NK-92 treated with Interleukin-12 subunit alpha and Interleukin-12 subunit beta, amount 100 ng/mL, for 24 hours (cell line): ENCODE results near the gene VCL.

Experiments used
- DNase-seq: peaks from one replicate; lab custom pipeline; 2025; lab: John Stamatoyannopoulos, UW

VCL gene

DNA sequence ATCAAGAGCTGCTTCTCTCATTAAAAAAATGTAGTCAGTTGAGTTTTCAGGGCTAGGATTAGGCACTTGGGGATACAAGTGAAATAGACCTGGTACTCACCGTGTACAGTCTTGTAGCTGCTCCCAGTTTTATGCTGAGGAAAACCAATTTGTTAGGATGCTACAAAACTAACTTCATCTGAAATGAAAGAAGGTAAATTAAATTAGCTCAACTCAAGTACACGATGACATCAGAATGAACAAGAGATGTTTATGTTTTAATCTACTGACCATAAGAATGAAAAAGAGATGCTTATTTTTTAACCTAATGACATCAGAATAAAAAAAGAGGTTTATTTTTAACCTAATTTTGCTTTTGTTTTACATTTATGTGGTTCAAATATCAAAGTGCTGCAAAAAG lies 79.0 kb downstream of the VCL start:
- DNase-seq = no peak

DNA sequence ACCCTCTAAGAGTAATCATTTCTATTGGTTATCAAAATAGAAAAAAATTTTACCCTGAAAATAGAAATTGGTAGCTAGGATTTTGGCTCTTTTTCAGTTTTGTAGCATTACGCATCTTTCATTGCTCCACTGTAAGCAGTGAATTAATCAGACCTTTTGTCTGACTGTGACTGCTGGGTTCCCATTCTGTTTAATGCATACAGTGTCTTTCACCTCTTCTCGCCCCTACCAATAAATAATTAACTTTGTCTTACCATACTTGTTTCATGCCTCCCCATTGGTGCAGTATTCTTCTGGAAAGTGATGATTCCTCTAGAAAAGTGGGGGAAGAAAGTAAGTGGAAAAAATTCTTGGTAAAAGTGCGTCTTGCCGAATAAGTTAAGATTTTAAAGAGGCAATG lies 79.5 kb downstream of the VCL start:
- no peak for DNase-seq

DNA sequence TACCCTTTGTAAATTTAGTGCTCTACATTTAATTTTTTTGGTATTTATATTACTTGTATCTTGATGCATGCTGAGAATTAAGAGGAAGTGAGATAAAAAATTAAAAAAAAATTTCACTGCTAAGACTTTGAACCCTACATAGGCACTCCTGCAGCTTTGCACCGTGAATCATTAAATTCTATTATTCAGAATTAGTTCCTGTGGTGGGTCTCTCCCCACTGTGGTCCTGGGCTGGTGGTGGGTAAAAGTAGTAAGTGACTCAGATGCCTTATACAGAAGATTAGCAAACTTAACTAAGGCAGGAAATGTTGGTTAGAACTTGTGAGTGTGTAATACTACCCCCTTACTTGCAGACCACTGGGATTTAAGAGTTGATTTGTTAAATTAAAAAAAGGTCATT lies 80.1 kb downstream of the VCL start:
- DNase-seq = peak; percentile 59

DNA sequence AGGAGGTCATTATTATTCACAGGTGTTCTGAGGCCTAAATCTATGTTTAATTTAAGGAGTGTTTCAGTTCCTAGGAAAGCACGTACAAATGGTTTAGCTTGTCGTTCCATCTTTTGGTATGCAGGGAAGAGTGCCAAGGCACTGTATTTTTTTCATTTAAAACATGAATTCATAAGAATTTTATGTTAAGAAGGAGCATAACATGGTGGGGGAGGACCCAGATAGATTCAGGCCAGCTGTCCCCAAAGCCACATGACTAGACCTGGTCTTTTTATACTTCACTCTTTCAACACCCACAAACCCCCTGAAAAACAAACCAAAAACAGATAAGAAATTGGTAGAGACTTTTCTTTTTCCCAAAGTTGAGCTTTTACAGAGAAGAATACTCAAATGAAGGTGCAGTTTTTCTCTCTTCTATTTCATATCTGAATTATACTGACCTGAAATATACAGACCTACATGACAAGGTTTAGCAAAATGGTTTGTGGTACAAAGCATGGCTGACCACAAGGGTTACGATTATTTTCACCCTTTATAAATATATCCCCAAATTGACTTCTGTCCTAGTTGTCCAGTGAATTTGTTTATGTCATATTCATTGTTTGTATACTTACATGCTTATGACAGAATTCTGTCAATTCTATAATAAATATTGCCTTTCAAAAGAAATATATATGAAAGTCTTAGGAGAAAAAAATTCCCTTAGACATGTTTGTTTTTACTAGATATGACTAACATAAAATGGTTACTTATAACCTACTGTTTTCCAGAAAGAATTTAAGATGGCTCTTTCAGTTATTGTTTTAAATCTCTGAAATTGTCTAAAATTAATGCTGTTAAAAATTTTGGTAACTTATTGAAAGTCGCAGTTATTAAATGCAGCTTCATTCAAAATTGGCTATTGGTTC lies 81.4 kb downstream of the VCL start:
- no peak for DNase-seq

DNA sequence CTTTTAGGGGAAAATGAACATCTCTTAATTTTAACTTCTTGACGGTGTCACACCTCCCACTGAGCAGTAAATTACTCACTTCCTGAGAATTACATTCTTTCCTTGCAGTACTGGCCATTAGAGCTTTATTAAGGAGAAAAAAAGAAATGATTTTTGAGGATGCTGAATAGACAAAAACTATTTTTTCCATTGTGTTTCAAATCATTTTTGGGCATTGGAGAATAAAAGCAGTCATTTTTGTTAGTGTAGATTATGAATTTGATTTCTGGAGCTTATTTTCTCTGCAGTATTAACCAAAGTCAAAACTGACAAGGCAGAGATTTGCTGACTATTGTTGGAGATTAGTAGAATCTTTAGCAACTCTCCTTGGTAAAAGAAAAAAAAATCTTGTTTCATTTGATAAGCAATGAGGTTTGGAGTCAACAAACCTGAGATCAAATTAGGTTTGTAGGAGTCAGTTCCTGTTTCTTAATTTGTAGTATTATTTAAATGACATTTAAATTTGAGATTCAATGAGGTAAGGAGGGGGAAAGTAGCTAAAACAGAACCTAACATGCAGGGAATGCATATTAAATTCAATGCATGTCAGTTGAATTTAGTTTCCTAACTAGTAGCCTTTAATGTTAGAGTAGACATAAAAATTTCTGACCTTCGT lies 82.1 kb downstream of the VCL start:
- no peak for DNase-seq

DNA sequence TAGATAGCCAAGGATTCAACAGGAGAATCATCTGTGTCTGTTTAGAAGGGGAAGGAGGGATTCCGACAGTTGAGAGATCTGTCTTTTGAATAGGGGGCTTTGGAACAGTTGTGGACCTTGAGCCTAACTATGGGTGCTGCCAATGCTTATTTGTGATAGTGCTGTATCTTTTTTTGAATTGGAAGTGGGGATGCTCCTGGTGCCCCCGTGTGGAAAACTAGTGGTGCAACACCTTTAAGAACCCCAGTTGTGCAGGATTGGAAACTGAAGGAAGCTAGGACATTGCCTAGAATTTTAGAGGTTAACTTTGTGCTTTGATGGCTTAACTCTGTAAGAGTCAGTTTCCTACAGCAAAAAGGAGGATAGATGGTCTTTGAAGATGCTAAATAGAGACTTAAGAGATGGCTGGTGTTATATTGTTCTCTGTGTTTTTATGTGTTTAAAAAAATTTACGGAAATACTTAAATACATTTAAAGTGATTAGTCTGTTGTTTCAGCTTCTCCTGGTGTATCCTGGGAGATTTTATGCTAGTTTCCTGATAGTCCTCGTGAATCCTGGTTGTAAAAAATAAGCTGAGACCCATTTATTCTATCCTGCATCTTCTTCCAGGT lies 83.4 kb downstream of the VCL start:
- DNase-seq = peak; percentile 23

DNA sequence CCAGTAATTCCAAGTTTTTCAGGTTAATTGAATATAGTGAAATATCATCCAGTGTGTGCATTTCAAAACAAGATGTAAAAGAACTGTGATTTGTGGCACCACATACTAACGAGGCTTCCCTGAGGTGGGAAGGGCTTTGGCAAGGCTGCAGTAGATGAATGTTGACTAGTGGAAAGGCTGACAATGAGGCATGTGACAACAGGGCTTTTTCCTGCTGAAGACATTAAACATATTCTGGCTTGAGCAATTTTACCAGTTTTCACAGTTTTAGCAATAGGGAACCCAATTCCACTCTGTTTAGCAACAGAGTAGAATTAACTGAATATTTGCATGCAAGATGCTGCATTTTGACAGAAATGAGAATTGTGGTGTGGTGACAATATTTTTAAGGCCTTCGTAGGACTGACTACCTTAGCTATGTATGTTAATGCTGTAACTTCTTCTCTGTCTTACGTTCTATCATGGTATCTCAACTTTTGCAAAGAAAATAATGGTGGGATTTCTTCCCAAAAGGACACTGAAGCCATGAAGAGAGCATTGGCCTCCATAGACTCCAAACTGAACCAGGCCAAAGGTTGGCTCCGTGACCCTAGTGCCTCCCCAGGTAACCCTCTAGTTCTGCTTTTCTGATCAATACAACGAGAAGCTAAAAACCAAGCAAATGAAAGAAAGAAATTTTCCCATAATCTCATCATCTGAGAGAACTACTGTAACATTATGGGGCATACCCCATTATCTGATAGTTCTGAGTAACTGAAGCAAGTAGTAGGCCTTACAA lies 84.2 kb downstream of the VCL start:
- no peak for DNase-seq

DNA sequence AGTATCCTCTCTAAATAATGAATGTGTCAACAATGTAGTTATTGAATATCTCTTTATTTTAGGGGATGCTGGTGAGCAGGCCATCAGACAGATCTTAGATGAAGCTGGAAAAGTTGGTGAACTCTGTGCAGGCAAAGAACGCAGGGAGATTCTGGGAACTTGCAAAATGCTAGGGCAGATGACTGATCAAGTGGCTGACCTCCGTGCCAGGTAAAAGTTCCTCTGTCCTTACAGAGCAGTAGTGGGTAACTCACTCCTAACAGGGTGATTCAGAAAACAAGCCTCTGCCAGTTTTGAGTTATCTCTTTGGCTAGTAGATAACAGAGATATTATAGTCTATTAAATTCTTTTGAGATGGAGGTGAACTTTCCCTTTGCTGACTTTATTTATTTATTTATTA lies 85.4 kb downstream of the VCL start:
- no peak for DNase-seq

DNA sequence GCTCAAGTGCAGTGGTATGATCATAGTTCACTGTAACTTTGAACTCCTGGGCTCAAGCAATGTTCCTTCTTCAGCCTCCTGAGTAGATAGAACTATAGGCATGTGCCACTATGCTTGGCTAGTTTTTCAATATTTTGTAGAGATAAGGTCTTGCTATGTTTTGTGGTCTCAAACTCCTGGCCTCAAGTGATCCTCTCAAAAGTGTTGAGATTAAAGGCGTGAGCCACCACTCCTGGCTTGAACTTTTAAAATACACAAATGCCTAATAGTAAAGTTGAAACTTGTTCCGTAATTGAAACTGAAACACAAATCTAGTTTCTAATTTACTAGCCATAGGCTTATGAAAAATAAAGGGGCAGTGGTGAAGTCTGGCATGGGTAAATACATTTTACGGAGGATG lies 87.0 kb downstream of the VCL start:
- no peak for DNase-seq

DNA sequence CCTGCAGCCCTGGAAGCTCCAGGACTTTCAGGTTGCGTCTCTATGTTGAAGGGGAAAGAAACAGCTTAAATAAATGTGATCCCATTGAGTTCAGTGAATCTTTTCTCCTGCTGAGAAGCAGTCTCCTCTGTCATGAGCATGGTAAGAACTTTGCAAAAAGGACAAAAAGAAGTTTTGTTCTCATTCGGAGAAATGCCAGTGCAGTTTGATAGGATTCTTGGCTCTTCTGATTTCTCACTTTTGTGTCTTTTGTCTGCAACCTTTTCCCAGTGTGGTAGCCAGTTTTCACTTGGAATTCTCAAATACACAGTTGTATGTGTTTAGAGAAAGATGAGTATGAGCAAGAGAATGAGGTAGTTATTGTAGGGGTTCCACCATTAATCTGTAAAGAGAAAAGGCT lies 88.4 kb downstream of the VCL start:
- DNase-seq = no peak

DNA sequence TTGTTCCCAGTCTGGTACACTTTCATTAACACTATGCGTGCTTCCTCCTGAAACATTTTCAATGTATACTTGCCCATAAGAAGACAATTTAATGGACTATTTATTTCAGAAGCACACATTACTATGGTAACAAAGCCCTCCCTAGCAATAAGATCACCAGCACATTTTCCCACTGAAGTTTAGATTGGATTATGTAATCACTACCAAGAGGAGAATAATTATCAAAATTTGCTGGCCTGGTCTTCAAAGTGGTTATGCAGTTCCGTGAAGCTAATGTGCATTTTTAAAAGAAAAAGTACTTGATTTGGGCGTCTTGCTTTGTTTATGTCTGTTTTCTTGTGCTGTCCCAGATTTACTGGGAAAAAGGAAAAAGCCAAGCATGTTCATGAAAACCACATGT lies 90.8 kb downstream of the VCL start:
- no peak for DNase-seq

DNA sequence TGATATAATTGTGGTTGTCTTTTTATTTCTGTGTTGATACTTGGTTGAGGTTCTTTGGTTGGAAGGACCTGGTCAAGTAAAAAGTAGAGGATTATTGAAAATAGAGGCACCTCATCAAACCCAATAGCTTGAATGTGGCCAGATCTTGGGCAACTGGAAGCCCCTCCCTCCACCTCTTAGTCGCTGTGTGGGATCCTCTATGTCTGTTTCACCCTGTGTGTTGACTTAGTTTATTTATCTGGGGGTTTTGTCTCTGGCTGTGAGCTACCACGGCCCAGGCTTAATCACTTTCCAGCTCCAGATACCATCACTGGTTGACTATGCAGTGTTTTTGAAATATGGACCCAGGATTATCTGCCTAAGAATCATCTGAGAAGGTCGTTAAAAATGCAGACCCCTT lies 94.5 kb downstream of the VCL start:
- no peak for DNase-seq

DNA sequence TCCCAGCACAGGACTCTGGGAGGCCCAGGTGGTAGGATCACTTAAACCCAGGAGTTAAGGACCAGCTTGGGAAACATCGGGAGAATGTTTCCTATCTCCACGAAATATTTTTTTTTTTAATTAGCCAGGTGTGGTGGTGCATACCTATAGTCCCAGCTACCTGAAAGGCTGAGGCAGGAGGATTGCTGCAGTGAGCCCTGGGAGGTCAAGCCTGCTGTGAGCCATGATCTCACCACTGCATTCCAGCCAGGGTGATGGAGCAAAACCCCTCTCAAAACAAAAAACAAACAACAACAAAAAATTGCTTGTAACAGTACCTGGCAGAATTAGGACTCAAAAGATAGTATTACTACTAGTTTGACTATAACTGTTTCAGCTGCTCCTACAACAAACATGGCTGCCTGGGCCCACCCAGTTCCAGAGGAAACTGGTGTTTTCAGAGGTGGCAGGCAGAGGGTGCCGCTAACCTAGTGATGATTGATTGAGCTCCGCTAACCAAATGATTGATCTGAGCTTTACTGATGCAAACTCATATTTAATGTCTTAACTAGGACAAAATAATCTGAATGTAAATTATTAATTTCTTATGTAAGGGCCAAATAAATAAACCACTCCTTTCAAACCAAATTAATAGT lies 95.7 kb downstream of the VCL start:
- no peak for DNase-seq

DNA sequence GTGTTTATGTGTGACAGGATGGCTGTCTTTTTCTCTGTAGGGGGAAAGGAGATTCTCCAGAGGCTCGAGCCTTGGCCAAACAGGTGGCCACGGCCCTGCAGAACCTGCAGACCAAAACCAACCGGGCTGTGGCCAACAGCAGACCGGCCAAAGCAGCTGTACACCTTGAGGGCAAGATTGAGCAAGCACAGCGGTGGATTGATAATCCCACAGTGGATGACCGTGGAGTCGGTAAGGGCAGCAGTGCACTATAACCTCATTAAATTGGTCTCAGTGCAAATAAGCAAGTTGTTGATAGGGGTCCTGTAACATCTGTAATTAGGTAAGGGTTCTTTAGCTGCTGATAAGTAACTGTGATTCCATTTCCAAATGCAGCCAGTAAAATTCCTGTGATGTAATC lies 96.3 kb downstream of the VCL start:
- no peak for DNase-seq

DNA sequence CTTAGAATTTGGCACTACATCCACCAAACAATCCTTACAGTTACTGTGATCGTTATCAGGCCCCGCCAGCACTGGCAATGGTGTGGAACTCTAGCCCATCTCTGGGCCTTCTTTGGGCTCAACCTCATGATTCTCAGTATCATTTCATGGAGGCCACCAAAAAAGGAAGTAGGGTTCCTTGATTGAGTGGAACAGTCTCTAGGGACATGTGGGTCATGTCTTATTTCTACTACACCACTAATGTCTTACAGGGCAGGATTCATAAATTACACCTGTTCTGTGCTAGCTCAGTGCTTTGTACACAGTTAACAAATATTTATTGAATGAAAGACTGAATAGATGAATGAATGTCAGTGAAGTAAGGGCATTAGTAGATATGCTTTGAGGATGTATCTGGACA lies 98.9 kb downstream of the VCL start:
- DNase-seq = no peak

DNA sequence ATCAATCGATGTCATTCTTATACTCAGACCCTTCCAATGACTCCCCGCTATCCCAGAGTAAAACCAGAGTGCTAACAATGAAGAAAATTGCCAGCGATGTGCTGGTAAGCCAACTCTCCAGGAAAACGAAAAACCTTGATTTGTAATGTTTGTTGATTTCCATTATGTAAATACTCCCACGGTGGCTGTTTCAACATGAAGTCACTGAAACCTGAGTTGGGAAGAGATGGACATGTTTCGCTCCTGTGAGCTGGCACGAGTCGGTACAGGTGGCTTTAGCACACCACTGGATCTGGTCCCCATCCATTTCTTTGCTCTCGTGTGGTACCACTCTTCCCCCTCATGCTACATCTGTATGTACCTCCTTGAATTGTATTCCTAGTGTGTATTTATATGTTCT lies 99.9 kb downstream of the VCL start:
- no peak for DNase-seq

DNA sequence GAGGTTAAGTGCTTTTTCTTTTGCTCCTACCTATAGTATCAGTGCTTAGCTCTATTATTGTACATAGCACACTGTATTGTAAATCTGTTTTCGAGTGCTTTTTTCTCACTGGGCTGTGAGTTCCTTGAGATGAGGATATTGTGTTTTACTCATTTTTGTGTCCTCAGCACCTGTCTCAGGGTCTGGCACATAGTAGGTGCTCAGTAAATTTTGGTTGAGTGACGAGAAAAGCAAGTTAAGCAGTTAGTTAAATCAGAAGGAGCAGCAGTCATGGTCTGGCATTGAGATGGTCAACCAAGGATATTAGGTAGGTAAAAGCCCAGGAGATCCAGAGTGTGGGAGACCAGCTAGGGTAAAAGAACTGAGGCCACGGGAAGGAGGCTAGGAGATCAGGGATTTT lies 101.5 kb downstream of the VCL start:
- DNase-seq = no peak

DNA sequence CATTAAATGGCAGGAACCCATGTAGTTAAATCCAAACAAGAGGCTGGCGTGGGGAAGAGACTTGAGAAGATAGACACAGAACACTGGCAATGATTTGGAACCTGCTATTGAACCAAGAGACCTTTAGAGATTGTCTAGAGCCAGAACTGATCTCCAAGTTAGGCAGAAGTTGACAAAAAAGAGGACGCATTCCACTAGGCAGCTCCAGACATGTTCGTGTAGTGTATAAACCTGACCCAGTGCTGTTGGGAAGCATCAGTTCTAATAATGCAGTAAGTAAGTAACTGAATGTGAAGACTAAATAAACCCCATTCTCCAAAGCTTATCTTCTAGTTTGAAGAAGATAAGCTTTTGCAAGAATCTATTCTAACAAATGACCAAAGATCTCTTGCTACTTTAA lies 101.9 kb downstream of the VCL start:
- no peak for DNase-seq

DNA sequence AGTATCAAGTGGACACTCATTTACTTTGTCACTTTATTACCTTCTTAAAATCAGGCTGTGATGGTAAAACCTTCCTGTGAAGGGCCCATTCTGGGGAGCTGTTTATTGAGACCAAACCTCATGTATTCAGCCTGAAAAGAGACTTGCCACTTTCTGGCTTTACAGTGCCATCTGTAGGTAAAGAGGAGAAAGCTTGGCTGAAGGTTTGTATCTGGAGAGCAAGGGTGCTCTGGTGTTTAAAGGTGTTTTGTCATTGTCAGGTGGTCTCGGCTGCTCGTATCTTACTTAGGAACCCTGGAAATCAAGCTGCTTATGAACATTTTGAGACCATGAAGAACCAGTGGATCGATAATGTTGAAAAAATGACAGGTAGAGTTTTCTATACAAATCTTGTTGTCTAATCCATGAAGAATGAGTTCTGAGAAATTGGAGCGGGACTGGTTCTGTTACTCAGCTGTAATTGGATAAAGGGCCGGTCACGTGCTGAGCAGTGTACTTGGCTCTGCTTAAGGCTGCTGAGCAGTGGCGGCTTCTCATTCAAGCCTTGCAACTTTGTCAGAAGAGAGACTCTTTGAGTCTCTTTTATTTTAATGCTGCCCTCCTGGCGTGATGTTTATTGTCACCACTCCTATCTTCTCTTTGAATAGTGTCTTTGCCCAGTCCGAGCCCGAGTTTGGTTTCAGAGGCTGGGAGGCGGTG lies 105.8 kb downstream of the VCL start:
- no peak for DNase-seq

DNA sequence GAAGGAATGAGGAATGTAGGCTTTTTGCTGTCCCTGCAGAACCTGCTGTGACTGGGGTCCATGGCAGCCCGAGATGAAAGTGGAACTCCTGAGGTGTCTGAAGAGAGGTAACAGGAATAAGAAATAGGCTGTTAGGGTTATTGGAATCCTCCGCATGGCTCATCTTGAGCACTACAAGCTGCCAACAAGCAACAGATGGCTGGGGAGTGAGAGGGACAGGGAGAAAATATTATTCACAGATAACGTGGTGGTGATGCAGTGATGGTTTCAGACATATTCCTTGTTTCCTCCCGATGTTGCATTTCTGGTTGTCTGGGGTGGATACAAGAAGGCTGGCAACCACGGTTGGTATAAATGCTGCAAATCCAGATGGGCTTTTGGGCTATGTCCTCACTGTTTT lies 106.6 kb downstream of the VCL start:
- DNase-seq = no peak

DNA sequence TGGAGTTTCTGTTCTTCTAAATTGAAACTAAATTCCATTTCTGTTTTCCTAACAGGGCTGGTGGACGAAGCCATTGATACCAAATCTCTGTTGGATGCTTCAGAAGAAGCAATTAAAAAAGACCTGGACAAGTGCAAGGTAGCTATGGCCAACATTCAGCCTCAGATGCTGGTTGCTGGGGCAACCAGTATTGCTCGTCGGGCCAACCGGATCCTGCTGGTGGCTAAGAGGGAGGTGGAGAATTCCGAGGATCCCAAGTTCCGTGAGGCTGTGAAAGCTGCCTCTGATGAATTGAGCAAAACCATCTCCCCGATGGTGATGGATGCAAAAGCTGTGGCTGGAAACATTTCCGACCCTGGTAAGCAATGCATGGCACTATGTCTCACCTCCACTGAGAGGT lies 107.1 kb downstream of the VCL start:
- DNase-seq = no peak
